PC-9 (cell line): ENCODE measurements around the gene FUT2. TPM values are rescaled to one million over a fixed set of nuclear protein-coding genes. Genes with fewer than 3 reads are reported as not detected.

Source experiments
- BruUV-seq: library from RNA; stranded (reverse); fragments of 400-500 nt; replicated peaks from 2 replicates; lab custom pipeline; 2021; lab: Mats Ljungman, UMichigan
- CTCF ChIA-PET: fragments of 300-600 bp; sonication (Branson Sonifier 250); formaldehyde crosslinking; loops from one replicate; lab custom pipeline; 2022; ENCODE audit warnings: antibody characterized with exemption; lab: Charles Lee
- POLR2A ChIA-PET: fragments of 300-600 bp; sonication (Branson Sonifier 250); formaldehyde crosslinking; loops from one replicate; lab custom pipeline; 2022; ENCODE audit warnings: antibody characterized with exemption; ENCODE audit not compliant: unreplicated experiment; lab: Charles Lee
- DNase-seq, 2 experiments: peaks; one replicate each; pipeline versions ENCODE4 v3.0.0 to v3.0.0-alpha.2; 2015 to 2022; ENCODE audit warnings: mixed read lengths in 1 of 2
- H2AFZ ChIP-seq: fragments of 200-600 bp; sonication (generic); 2 replicates; pipeline ENCODE4 v1.8.1; 2017; ENCODE audit warnings: antibody characterized with exemption
- H3F3A ChIP-seq: fragments of 200-600 bp; sonication (generic); 2 replicates; pipeline ENCODE4 v1.8.1; 2017; ENCODE audit warnings: antibody characterized with exemption, mild to moderate bottlenecking, low read depth; ENCODE audit not compliant: insufficient read depth
- H3K27ac ChIP-seq: fragments of 200-600 bp; sonication (generic); 2 replicates; pipeline ENCODE4 v1.6.1; 2016; ENCODE audit warnings: mixed run types
- H3K27me3 ChIP-seq: fragments of 200-600 bp; sonication (generic); 2 replicates; pipeline ENCODE4 v1.6.1; 2016; ENCODE audit warnings: low read depth, mixed run types; ENCODE audit not compliant: insufficient read depth
- H3K36me3 ChIP-seq: fragments of 200-600 bp; sonication (generic); 2 replicates; pipeline ENCODE4 v1.6.1; 2016; ENCODE audit warnings: low read depth, mixed run types
- H3K4me1 ChIP-seq: fragments of 200-600 bp; sonication (generic); replicated peaks from 2 replicates; pipeline ENCODE4 v1.6.1; 2016; ENCODE audit warnings: mixed run types; ENCODE audit not compliant: insufficient read depth
- H3K4me2 ChIP-seq: fragments of 200-600 bp; sonication (generic); 2 replicates; pipeline ENCODE4 v1.6.1; 2017; ENCODE audit warnings: mixed run types
- H3K4me3 ChIP-seq: fragments of 200-600 bp; sonication (generic); 2 replicates; pipeline ENCODE4 v1.6.1; 2016; ENCODE audit warnings: mixed run types
- H3K79me2 ChIP-seq: fragments of 200-600 bp; sonication (generic); 2 replicates; pipeline ENCODE4 v1.6.1; 2017; ENCODE audit warnings: low read depth, mixed run types
- H3K9me2 ChIP-seq: fragments of 200-600 bp; sonication (generic); 2 replicates; pipeline ENCODE4 v1.8.1; 2017; ENCODE audit warnings: mild to moderate bottlenecking; ENCODE audit not compliant: insufficient read depth
- H3K9me3 ChIP-seq: fragments of 200-600 bp; sonication (generic); 2 replicates; pipeline ENCODE4 v1.8.1; 2016; ENCODE audit warnings: low read depth; ENCODE audit not compliant: insufficient read depth
- H4K20me1 ChIP-seq: fragments of 200-600 bp; sonication (generic); 2 replicates; pipeline ENCODE4 v1.8.1; 2017; ENCODE audit not compliant: insufficient read depth
- CTCF ChIP-seq: fragments of 200-600 bp; sonication (generic); conservative IDR thresholded peaks from 2 replicates; pipeline ENCODE4 v1.6.1; 2017; ENCODE audit warnings: mixed run types, antibody characterized with exemption, mild to moderate bottlenecking, moderate library complexity
- EZH2 ChIP-seq: fragments of 200-600 bp; sonication (generic); IDR thresholded peaks from 2 replicates; pipeline ENCODE4 v1.8.0; 2017; ENCODE audit warnings: antibody characterized with exemption, low read depth
- intact Hi-C: fragments of 100-400 bp; cut with micrococcal nuclease; formaldehyde crosslinking; loops from one replicate; pipeline ENCODE4 v1.10.0; 2022; ENCODE audit not compliant: unreplicated experiment
- total RNA-seq: library from RNA; stranded (reverse); gene quantifications from 2 replicates; pipeline ENCODE4 v1.2.3, GENCODE V29; 2021

The FUT2 gene
- total RNA-seq, 1 experiment from 2014 or later, result 8.7 TPM

GRCh38 chr19:48705431-48705830 is 9.7 kb downstream of the FUT2 start:
- Histone ChIP-seq H2AFZ (no peak overlapping the region), H3K27ac (no peak overlapping the region), H3K36me3 (no peaks in the 10 kb centered on the region), H3K9me2 (no peaks in the 10 kb centered on the region), H3F3A (no peaks in the 10 kb centered on the region), H3K27me3 (no peaks in the 10 kb centered on the region), H3K4me3 (no peak overlapping the region), H3K4me1 (no peaks in the 10 kb centered on the region), H4K20me1 (no peaks in the 10 kb centered on the region), H3K4me2 (no peak overlapping the region), H3K9me3 (no peaks in the 10 kb centered on the region), H3K79me2 (no peaks in the 10 kb centered on the region)
- no peak for DNase-seq
- intact Hi-C loops, result no loop called here
- ChIA-PET CTCF (no interaction called here), POLR2A (interaction anchor here (0.6 to 0.7 kb wide), 2 partner anchors 9 to 104 kb away, joined by 5 to 8 read pairs; partner anchors contain the start of gene FUT2)
- TF ChIP-seq CTCF, result no peak
- no peak for TF ChIP-seq EZH2
- no TSS peak for BruUV-seq

GRCh38 chr19:48708471-48708870 is 12.7 kb downstream of the FUT2 start:
- ChIA-PET POLR2A (no interaction called here), CTCF (no interaction called here)
- no peaks in the 10 kb centered on the region for H3F3A ChIP-seq
- H4K20me1 ChIP-seq, result no peaks in the 10 kb centered on the region
- no peak overlapping the region for H3K4me3 ChIP-seq
- no peaks in the 10 kb centered on the region for H3K27me3 ChIP-seq
- peaks cover 7% of the 10 kb centered on the region; the same call in 1 of the 2 replicates for H3K4me1 ChIP-seq
- DNase-seq, result no peak
- no peaks in the 10 kb centered on the region for H3K36me3 ChIP-seq
- no peak overlapping the region for H3K4me2 ChIP-seq
- H2AFZ ChIP-seq, result no peak overlapping the region
- TF ChIP-seq CTCF (no peak), EZH2 (no peak)
- H3K27ac ChIP-seq, result no peak overlapping the region
- H3K9me3 ChIP-seq, result no peaks in the 10 kb centered on the region
- intact Hi-C loops, result no loop called here
- BruUV-seq, result no TSS peak
- peaks cover 9% of the 10 kb centered on the region; the same call in 1 of the 2 replicates for H3K79me2 ChIP-seq
- H3K9me2 ChIP-seq, result no peaks in the 10 kb centered on the region

GRCh38 chr19:48711106-48711662 is 15.4 kb downstream of the FUT2 start:
- Histone ChIP-seq H3K4me2 (no peak overlapping the region), H3K36me3 (no peaks in the 10 kb centered on the region), H3K4me1 (peaks cover 19% of the 10 kb centered on the region), H2AFZ (no peak overlapping the region), H3K9me3 (no peaks in the 10 kb centered on the region), H3K4me3 (no peak overlapping the region), H3K27ac (no peak overlapping the region), H3K9me2 (no peaks in the 10 kb centered on the region), H3K79me2 (peaks cover 19% of the 10 kb centered on the region; the same call in 1 of the 2 replicates), H4K20me1 (no peaks in the 10 kb centered on the region), H3K27me3 (no peaks in the 10 kb centered on the region), H3F3A (no peaks in the 10 kb centered on the region)
- DNase-seq, result no peak
- TF ChIP-seq CTCF (no peak), EZH2 (no peak)
- intact Hi-C loops, result no loop called here
- CTCF ChIA-PET, result no interaction called here
- no TSS peak for BruUV-seq
- POLR2A ChIA-PET, result no interaction called here
